K562 (cell line): ENCODE measurements around the gene RSF1. TPM values are rescaled to one million over a fixed set of nuclear protein-coding genes. Genes with fewer than 3 reads are reported as not detected.

ENCODE experiments used
- BCL6 ChIP-seq: fragments of 250-450 bp; sonication (Bioruptor Pico); IDR thresholded peaks from 2 replicates; pipeline ENCODE4 v1.4.0; 2020
- CBFA2T2 ChIP-seq: fragments of 450-650 bp; conservative IDR thresholded peaks from 2 replicates; pipeline ENCODE4 v1.6.1; 2017; ENCODE audit warnings: mild to moderate bottlenecking
- CBX5 ChIP-seq: IDR thresholded peaks from 2 replicates; pipeline ENCODE4 v1.6.1; 2014; ENCODE audit warnings: low read depth, borderline replicate concordance
- CREM ChIP-seq: IDR thresholded peaks from 2 replicates; pipeline ENCODE4 v1.6.1; 2014; ENCODE audit warnings: antibody characterized with exemption, low read depth
- ELF2 ChIP-seq: fragments of 250-450 bp; sonication (Bioruptor Pico); IDR thresholded peaks from 2 replicates; pipeline ENCODE4 v1.5.0; 2021; ENCODE audit warnings: mild to moderate bottlenecking
- ETV1 ChIP-seq: fragments of 450-650 bp; conservative IDR thresholded peaks from 2 replicates; pipeline ENCODE4 v1.6.1; 2016; ENCODE audit warnings: missing genetic modification characterization, control low read depth, low read depth, missing compliant biosample characterization
- NFE2L1 ChIP-seq: fragments of 450-650 bp; IDR thresholded peaks from 2 replicates; pipeline ENCODE4 v1.6.1; 2016; ENCODE audit warnings: missing genetic modification characterization, low read depth, mild to moderate bottlenecking, missing compliant biosample characterization, moderate library complexity, borderline replicate concordance
- NR2C2 ChIP-seq, 2 experiments: fragments of 200-800 bp in 1 of 2; sonication (Bioruptor generic) in 1 of 2; sonication (generic) in 1 of 2; formaldehyde crosslinking in 1 of 2; IDR thresholded peaks; 2 replicates each; pipeline versions ENCODE4 v1.6.1 to v1.8.0; 2016 to 2022; ENCODE audit warnings: mild to moderate bottlenecking in 1 of 2, missing compliant biosample characterization in 1 of 2, missing genetic modification characterization in 1 of 2, missing genetic modification reagents in 1 of 2
- NRF1 ChIP-seq, 2 experiments: fragments of 450-650 bp; IDR thresholded peaks in 1 of 2; conservative IDR thresholded peaks in 1 of 2; 2 replicates each; pipeline ENCODE4 v1.6.1; 2014; ENCODE audit warnings: mild to moderate bottlenecking in 2 of 2
- SUPT5H ChIP-seq: fragments of 450-650 bp; IDR thresholded peaks from 2 replicates; pipeline ENCODE4 v1.6.1; 2016
- ZBTB7A ChIP-seq: IDR thresholded peaks from 2 replicates; pipeline ENCODE4 v1.6.1; 2011; ENCODE audit warnings: low read depth, mild to moderate bottlenecking, low read length, moderate library complexity, borderline replicate concordance; ENCODE audit not compliant: control insufficient read depth
- ZNF134 ChIP-seq: fragments of 250-450 bp; sonication (Bioruptor Pico); conservative IDR thresholded peaks from 2 replicates; pipeline ENCODE4 v1.4.0; 2020
- ZNF217 ChIP-seq: sonication (generic); formaldehyde crosslinking; IDR thresholded peaks from 2 replicates; pipeline ENCODE4 v1.8.0; 2022; ENCODE audit warnings: mild to moderate bottlenecking, missing genetic modification reagents
- ZNF239 ChIP-seq: fragments of 250-450 bp; sonication (Bioruptor Pico); IDR thresholded peaks from 2 replicates; pipeline ENCODE4 v1.4.0; 2020; ENCODE audit warnings: mild to moderate bottlenecking
- ZNF354B ChIP-seq: fragments of 250-450 bp; sonication (Bioruptor Pico); IDR thresholded peaks from 2 replicates; pipeline ENCODE4 v1.4.0; 2020
- ZZZ3 ChIP-seq: fragments of 450-650 bp; IDR thresholded peaks from 2 replicates; pipeline ENCODE4 v1.6.1; 2016; ENCODE audit warnings: antibody characterized with exemption, mild to moderate bottlenecking, moderate library complexity
- polyA plus RNA-seq, 8 experiments: library from polyadenylated mRNA; depleted of rRNA in 4 of 8; stranded (reverse) in 5 of 8; unstranded in 3 of 8; fragments of >200 nt; fragmentation: Nextera tagmentation in 2 of 8; fragmentation: Illumina TruSeq in 1 of 8; extraction: Ambion mirVana in 2 of 8; extraction: Trizol in 1 of 8; gene quantifications; 2 replicates each; pipeline versions ENCODE4 v1.2.1 to v1.2.3, GENCODE V29; 2011 to 2014; ENCODE audit warnings: inconsistent platforms in 1 of 8, missing spikeins in 1 of 8
- total RNA-seq, 7 experiments: library from RNA; depleted of rRNA in 6 of 7; stranded (reverse); fragments of >200 nt in 6 of 7; fragmentation: Illumina TruSeq in 2 of 7; extraction: Trizol in 2 of 7; gene quantifications; 2 replicates each; pipeline versions ENCODE4 v1.2.1 to v1.2.3, GENCODE V29; 2011 to 2021; ENCODE audit warnings: low replicate concordance in 1 of 7
- TF ChIP-seq, protein P1 (sequence below), 2 experiments: fragments of 450-650 bp in 1 of 2; sonication (generic) in 1 of 2; formaldehyde crosslinking; conservative IDR thresholded peaks; 2 replicates each; pipeline versions ENCODE4 v1.4.0 to v1.8.1; 2020 to 2022; ENCODE audit warnings: mild to moderate bottlenecking in 1 of 2, missing genetic modification reagents in 1 of 2
- TF ChIP-seq, protein P2 (sequence below): fragments of 200-800 bp; sonication (Bioruptor generic); IDR thresholded peaks from 2 replicates; pipeline ENCODE4 v1.6.1; 2017; ENCODE audit warnings: missing genetic modification characterization, missing compliant biosample characterization
- TF ChIP-seq, protein P3 (sequence below): fragments of 450-650 bp; IDR thresholded peaks from 2 replicates; pipeline ENCODE4 v1.6.1; 2016; ENCODE audit warnings: mild to moderate bottlenecking
- TF ChIP-seq, protein P4 (sequence below): sonication (generic); formaldehyde crosslinking; IDR thresholded peaks from 2 replicates; pipeline ENCODE4 v1.8.0; 2023; ENCODE audit warnings: missing genetic modification reagents, mild to moderate bottlenecking, borderline replicate concordance

RSF1 gene
- total and polyA plus RNA-seq, 9 of the 15 experiments (the other 6 are each of a cell fraction or from before 2014, with no cell fraction given): 9.7 to 63.6 (median 42.8) TPM

DNA sequence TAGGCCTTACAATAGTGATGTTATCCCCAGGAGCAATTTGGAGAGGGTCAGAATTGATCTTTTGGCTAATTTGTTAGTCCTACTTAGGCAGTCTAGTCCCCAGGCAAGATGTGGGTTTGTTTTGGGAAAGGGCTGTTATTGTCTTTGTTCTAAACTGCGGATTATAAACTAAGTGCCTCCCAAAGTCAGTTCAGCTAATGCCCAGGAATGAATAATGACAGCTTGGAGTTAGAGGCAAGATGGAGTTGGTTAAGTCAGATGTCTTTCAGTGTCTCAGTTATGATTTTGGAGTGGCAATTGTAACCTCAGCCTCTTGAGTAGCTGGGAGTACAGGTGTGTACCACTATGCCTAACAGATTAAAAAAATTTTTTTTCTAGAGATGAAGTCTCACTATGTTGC is 175.6 kb downstream of the RSF1 start (continued):
- TF ChIP-seq, protein P1, sequence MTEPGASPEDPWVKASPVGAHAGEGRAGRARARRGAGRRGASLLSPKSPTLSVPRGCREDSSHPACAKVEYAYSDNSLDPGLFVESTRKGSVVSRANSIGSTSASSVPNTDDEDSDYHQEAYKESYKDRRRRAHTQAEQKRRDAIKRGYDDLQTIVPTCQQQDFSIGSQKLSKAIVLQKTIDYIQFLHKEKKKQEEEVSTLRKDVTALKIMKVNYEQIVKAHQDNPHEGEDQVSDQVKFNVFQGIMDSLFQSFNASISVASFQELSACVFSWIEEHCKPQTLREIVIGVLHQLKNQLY (CRISPR knock-in tag; conservative IDR thresholded peaks at IDR 0.05): no peak
- peak; percentile 58; the same call in 1 of the 2 replicates for TF ChIP-seq BCL6 (CRISPR knock-in tag)
- peak; percentile 68; the same call in 1 of the 2 replicates for TF ChIP-seq ZNF354B
- no peak for TF ChIP-seq ZBTB7A
- TF ChIP-seq ETV1 (tag): 0 out of 2 replicates have a peak, but pooled peaks have one; percentile 28
- TF ChIP-seq ZNF134 (CRISPR knock-in tag): peak; percentile 39; the same call in 1 of the 2 replicates
- TF ChIP-seq, protein P2, sequence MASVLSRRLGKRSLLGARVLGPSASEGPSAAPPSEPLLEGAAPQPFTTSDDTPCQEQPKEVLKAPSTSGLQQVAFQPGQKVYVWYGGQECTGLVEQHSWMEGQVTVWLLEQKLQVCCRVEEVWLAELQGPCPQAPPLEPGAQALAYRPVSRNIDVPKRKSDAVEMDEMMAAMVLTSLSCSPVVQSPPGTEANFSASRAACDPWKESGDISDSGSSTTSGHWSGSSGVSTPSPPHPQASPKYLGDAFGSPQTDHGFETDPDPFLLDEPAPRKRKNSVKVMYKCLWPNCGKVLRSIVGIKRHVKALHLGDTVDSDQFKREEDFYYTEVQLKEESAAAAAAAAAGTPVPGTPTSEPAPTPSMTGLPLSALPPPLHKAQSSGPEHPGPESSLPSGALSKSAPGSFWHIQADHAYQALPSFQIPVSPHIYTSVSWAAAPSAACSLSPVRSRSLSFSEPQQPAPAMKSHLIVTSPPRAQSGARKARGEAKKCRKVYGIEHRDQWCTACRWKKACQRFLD (CRISPR knock-in tag): peak; percentile 90; the same call in 1 of the 2 replicates
- no peak for TF ChIP-seq CBFA2T2
- no peak for TF ChIP-seq SUPT5H
- TF ChIP-seq ZNF239 (CRISPR knock-in tag): peak; percentile 76
- TF ChIP-seq NFE2L1 (tag): peak; percentile 38; the same call in 1 of the 2 replicates
- no peak for TF ChIP-seq CREM
- TF ChIP-seq NR2C2 (CRISPR knock-in tag; IDR thresholded peaks at IDR 0.05): no peak
- peak; percentile 61 for TF ChIP-seq NR2C2 (tag; IDR thresholded peaks at IDR 0.05)
- TF ChIP-seq ZZZ3: no peak
- TF ChIP-seq NRF1 (conservative IDR thresholded peaks at IDR 0.05 in 1 of 2, IDR thresholded peaks at IDR 0.05 in 1 of 2): no peak
- TF ChIP-seq CBX5: no peak
- TF ChIP-seq, protein P3, sequence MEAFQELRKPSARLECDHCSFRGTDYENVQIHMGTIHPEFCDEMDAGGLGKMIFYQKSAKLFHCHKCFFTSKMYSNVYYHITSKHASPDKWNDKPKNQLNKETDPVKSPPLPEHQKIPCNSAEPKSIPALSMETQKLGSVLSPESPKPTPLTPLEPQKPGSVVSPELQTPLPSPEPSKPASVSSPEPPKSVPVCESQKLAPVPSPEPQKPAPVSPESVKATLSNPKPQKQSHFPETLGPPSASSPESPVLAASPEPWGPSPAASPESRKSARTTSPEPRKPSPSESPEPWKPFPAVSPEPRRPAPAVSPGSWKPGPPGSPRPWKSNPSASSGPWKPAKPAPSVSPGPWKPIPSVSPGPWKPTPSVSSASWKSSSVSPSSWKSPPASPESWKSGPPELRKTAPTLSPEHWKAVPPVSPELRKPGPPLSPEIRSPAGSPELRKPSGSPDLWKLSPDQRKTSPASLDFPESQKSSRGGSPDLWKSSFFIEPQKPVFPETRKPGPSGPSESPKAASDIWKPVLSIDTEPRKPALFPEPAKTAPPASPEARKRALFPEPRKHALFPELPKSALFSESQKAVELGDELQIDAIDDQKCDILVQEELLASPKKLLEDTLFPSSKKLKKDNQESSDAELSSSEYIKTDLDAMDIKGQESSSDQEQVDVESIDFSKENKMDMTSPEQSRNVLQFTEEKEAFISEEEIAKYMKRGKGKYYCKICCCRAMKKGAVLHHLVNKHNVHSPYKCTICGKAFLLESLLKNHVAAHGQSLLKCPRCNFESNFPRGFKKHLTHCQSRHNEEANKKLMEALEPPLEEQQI: no peak
- TF ChIP-seq, protein P4, sequence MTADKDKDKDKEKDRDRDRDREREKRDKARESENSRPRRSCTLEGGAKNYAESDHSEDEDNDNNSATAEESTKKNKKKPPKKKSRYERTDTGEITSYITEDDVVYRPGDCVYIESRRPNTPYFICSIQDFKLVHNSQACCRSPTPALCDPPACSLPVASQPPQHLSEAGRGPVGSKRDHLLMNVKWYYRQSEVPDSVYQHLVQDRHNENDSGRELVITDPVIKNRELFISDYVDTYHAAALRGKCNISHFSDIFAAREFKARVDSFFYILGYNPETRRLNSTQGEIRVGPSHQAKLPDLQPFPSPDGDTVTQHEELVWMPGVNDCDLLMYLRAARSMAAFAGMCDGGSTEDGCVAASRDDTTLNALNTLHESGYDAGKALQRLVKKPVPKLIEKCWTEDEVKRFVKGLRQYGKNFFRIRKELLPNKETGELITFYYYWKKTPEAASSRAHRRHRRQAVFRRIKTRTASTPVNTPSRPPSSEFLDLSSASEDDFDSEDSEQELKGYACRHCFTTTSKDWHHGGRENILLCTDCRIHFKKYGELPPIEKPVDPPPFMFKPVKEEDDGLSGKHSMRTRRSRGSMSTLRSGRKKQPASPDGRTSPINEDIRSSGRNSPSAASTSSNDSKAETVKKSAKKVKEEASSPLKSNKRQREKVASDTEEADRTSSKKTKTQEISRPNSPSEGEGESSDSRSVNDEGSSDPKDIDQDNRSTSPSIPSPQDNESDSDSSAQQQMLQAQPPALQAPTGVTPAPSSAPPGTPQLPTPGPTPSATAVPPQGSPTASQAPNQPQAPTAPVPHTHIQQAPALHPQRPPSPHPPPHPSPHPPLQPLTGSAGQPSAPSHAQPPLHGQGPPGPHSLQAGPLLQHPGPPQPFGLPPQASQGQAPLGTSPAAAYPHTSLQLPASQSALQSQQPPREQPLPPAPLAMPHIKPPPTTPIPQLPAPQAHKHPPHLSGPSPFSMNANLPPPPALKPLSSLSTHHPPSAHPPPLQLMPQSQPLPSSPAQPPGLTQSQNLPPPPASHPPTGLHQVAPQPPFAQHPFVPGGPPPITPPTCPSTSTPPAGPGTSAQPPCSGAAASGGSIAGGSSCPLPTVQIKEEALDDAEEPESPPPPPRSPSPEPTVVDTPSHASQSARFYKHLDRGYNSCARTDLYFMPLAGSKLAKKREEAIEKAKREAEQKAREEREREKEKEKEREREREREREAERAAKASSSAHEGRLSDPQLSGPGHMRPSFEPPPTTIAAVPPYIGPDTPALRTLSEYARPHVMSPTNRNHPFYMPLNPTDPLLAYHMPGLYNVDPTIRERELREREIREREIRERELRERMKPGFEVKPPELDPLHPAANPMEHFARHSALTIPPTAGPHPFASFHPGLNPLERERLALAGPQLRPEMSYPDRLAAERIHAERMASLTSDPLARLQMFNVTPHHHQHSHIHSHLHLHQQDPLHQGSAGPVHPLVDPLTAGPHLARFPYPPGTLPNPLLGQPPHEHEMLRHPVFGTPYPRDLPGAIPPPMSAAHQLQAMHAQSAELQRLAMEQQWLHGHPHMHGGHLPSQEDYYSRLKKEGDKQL (CRISPR knock-in tag): no peak
- TF ChIP-seq ELF2: no peak
- no peak for TF ChIP-seq ZNF217 (CRISPR knock-in tag)
